Measurements from ENCODE around the gene CSRP1.
"Not testable (repeated sequence)": the region's sequence is repeated elsewhere in the genome, so short reads cannot be mapped to it uniquely, and the experiment has no call there.

Gene CSRP1

DNA sequence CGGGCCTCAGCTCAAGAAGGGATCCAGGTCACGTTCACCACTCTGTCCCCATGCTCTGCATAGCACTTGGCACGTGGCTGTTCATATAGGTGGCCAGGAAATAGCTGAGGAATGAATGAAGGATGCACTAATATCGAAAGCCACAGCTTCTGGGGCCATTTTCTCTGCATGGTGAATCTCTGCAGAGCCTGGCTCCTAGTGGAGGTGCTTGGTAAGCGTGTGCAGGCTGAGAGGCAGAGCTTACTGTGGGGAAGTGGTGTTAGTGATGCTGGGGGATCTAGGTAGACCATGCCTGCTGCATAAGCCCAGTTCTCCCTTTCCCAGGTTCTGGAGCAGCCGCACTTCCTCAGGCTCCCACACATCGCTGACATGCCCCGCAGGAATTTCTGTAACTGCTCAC lies 8.3 kb downstream of the CSRP1 start:
- DNase-seq (ENCODE audit: extremely low read depth in 1 of 2, low read depth in 1 of 2): no peak

DNA sequence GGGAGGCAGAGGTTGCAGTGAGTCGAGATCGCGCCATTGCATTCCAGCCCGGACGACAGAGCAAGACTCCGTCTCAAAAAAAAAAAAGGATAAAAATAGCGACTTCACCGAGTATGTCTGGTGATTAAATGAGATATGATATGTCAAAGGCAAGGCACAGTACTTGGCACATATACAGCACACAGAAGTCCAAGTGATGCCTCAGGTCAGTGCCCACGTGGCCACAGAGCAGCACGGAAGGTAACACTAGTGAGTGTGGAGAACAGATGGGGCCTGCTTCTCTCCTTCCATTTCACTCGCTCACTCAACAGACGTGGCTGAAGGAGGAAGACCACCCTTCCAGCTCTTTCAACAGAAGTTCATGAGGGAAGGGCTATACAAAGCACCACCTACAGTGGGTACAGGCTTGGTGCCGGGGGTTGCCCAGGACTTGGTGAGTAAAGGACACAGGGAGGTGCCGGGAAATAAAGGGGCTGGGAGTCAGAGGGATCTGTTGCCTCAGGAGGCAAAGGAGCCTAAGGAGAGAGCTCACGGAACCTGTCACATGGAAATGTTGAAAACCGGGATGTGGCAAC lies 8.9 kb downstream of the CSRP1 start:
- DNase-seq (ENCODE audit: extremely low read depth in 1 of 2, low read depth in 1 of 2): no peak

DNA sequence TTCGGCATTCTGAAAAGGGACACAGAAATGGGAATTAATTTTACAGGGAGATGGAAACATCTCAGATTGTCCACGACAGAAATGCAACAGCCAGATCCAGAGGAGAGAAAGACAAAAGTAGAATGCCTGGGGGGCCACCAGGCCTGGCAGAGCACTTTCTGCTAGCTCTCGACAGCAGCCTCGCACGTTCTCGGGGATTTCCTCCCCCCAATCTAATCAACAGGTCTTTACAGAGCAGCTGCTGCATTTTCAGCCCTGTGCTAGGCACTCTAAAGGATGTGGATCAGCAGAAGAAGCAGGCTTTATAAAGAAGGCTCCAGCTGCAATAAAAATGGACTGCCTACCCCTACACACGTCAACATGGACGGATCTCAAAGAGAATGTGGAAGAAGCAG lies 10.6 kb downstream of the CSRP1 start:
- no peak for DNase-seq (ENCODE audit: extremely low read depth in 1 of 2, low read depth in 1 of 2)

DNA sequence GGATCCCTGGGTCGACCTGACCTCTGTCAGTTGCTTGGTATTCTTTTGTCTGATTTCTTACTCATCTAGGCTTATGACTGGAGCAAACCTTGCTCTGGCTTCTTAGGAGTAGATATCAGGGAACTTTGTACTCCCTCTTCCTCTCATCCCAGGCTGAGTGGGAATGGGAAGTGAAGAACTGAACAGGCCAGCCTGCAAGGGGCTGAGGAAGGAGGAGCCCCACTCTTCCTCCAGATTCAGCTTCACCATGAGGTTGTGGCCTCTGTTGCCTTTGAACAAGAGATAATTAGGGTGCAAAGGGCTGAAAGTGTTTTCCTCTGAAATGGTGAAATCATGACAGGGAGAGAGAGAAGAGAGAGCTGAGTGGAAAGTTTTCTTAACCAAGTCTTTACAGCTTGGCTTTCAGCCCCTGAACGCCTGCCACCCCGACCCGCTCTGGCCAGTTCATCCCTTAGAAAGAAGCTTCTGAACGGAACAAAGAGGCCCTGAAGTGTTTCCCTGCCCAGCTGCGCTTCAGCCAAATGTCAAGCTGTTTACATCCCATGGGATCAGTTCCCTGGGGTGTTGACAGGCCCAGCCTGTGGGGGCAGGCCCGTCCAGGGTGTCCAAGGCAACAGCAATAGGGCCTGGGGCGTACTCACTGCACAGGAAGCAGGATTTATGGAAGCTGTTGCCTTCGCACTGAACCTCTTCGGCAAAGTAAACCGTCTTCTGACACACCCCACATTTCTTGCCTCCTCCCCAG lies 11.2 kb downstream of the CSRP1 start:
- no peak for DNase-seq (ENCODE audit: extremely low read depth in 1 of 2, low read depth in 1 of 2)

DNA sequence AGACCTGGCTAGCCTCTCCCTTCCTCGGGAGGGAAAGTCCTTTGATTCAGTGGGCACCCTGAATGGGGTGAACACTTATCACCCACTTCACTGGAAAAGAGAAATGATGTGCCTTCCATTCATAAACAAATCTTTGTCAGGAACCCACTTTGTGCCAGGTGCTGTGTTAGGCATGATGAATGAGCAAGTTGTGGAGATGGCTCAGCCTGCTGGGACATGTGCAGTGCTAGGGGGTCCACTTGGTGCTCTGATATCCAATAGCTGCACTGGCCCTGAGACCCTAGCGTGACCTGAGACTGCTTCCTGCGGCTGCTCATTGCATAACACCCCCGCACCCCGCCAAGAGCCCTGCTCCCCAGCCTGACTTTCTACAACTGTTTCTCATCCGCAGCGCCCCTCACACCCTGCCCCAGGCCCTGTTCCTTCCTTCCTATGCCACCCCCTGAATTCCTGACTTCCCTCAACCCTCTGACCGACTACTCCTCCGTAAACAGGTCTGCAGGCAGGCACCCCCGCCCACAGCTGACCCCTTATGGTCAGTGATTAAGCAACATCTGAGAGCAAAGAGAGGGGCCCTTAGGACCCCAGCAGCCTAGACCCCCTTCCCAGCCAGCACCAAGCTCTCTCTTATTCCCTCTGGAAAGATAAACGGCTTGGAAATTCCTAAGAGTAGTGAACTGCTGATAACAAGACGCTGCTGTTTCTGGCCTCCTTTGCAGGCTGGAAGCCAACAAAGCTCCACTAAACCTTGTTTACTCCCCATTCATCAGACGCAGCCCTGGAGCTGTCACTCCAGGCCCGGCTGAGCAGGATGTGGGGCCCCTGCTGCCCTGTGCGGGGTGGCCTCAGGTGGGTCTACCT lies 12.9 kb downstream of the CSRP1 start:
- no peak for DNase-seq (ENCODE audit: extremely low read depth in 1 of 2, low read depth in 1 of 2)

DNA sequence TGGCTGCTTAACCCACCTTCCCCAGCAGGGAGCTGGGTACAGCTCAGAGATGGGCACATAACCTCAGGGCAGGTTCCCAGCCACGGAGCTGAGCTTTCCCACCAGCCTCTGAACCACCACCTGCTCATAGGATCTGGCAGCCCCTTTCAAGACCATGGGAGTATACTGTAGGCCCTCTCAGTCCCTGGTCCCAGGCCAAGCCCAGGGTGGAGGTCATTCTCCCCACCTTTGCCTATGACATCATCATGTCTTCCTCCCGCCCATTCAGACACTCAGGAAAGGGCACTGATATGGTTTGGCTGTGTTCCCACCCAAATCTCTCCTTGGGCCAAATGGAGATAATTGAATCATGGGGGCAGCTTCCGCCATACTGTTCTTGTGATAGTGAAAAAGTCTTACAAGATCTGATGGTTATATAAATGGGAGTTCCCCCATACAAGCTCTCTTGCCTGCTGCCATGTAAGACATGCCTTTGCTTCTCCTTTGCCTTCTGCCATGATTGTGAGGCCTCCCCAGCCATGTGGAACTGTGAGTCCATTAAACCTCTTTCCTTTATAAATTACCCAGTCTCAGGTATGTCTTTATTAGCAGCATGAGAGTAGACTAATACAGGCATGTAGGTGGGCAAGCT lies 13.8 kb downstream of the CSRP1 start:
- not testable (repeated sequence) for DNase-seq (ENCODE audit: extremely low read depth in 1 of 2, low read depth in 1 of 2)

DNA sequence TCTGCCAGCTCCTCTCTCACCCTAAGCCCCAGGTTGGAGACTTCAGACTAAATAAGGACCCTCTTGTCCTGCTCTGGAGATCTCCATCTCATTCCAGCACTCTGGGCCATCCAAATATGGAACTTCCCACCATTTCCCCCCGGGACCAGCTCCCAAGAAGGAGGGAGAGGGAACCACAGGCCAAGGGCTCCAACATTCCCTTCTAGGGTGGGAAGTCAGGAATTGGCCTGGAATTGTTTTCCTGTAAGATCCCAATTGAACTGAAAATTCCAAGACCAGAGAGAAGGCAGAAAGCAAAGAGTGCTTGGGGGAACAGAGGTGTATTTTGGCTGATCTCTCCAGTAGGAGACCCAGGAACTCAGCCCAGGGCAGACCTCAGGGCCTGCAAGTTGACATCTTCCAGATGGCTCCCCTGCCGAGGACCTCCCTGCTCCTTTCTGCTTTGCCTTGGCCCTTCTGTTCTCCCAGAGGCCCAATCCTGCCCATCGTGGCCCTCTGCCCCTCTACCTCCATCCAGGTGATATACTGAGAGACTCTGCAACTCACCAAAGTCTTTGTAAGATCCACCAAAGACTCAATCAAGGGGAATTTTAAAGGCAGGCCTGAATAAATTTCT lies 14.9 kb downstream of the CSRP1 start:
- DNase-seq (ENCODE audit: extremely low read depth in 1 of 2, low read depth in 1 of 2): no peak

DNA sequence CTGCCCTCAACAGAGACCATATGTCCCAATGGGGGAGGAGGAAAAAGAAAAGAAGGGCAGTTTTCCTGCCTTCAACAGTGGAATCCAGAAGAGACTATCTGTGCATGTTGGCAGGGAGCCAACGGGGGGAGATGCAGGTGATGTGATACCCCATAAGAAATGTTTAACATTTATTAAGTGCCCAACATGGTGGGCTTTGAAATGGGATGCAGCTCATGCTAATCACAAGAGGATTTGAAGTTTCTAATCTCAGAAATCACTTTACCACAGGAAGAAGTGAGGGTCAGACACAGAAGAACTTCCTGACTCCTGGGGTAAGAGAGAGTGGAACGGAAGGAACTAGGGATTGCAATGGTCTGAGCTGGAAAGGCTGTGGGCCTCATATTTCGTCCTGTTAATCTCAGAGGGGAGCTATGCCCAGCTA lies 16.2 kb downstream of the CSRP1 start:
- DNase-seq (ENCODE audit: extremely low read depth in 1 of 2, low read depth in 1 of 2): no peak

DNA sequence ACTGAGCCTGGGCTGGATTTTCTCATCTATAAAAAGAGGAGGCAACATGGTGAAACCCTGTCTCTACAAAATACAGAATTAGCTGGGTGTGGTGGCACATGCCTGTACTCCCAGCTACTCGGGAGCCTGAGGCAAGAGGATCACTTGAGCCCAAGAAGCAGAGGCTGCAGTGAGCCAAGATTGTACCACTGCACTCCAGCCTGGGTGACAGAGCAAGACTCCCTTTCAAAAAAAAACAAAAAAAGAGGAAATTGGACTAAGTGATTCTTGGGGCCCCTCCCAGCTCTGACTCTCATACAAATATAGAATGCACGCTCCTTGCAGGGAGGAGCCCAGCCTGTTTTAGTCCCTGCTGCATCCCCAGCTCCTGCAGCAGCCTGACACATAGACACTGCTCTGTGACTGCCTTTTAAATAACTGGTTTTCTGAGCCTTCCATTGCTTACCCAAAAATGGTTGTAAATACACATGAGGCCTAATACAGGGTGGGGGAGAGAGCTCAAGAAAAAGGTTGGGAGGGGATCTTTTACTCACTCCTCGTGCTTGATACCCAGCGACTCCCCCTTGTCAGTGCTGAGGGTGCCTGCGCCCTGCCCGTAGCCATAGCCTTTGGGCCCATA lies 17.2 kb downstream of the CSRP1 start:
- DNase-seq (ENCODE audit: extremely low read depth in 1 of 2, low read depth in 1 of 2): no peak

DNA sequence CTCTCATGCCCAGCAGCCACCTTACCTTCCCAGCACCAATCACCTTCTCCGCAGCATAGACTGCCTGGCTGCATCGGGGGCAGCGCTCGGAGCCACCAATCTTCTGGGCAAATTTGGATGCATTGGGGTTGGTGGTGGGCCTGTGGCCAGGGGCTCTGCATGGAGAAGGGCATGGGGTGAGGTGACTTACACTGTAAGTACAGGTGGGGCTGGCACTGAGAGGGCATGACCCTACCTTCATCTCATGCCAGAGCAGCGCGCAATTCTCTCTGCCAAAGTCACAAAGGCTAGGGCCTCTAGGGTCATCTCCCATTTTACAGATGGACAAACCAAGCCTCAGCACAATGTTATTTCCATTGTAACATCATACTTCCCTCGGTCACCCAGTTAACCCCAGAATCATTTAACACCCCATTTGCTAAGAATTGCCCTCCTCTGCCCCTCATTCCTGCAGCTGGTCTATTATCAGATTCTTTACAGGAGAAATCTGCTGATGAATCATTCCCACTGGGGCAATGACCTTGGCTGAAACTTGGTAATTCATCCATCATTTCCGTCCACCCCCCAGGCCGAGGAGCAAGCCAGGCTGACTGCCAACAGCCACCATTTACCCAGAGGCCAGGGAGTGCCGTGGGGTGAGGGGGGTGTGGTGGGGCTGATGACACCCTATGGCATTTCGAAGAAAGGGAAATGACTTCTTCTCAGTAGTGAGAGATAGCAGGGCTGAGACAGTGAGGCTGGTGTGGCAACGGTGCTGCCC lies 17.9 kb downstream of the CSRP1 start:
- no peak for DNase-seq (ENCODE audit: extremely low read depth in 1 of 2, low read depth in 1 of 2)

DNA sequence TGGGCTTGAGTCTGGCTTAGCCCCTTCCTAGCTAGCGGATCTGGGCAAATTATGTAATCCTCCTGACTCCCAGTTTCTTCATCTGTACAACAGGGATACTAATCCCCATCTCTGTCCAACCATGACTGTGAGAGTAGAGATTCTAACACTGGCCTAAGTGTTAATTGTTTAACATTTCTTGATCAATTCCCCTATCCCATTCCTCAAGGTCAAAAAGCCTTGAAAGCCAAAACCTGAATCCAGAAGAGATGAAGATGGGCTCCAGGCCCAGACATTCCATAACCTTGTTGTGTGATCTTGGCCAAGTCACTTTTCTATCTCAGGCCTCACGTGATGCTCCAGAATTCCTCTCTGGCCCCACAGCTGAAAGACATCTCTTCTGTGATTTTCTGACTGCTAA lies 19.2 kb downstream of the CSRP1 start:
- no peak for DNase-seq (ENCODE audit: extremely low read depth in 1 of 2, low read depth in 1 of 2)

DNA sequence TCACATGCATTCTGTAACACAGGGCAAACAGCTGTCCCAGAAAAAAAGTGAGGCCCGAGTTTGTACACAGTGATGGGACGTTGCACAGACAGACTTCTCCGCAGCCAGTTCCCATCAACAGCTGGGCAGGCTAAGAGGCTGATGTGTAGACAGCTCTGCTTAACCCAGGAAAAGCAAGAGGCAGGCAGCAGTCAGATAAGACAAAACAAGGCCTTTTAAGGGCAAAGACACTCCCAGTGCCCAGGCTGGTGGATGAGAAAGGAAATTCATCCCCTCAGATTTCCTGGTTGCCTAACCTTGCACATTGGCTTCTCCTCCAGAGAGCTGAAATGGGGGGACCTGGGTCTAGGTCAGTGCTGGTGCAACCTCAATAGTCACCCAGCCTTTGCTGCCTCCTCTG lies 20.7 kb downstream of the CSRP1 start:
- DNase-seq (ENCODE audit: extremely low read depth in 1 of 2, low read depth in 1 of 2): no peak

DNA sequence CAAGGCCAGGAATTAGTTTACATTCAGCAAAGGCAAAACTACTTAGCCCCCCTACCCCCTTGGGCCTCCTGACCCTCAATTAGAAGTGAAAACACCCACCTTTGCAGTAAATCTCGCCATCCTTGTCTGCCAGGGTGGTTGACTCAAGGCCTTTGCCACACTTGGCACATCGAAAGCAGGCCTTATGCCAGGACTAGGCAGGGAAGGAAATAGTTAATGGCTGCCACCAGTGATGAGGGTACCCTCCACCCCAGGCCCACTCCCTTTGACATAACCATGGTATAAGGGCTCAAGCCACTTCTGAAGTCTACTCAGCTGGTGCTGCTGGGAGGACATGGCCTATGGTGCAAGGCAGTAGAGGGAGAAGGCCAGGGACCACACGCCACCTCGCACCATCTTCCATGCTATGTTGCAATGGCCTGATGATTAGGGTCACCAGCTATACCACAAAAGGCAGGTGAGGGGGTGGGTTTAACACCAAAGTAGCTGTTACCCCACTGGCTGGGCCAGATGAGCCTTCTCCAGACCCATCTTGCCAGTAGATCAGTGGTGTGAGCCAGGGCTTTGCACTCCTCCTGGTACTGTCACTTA lies 21.6 kb downstream of the CSRP1 start:
- no peak for DNase-seq (ENCODE audit: extremely low read depth in 1 of 2, low read depth in 1 of 2)

DNA sequence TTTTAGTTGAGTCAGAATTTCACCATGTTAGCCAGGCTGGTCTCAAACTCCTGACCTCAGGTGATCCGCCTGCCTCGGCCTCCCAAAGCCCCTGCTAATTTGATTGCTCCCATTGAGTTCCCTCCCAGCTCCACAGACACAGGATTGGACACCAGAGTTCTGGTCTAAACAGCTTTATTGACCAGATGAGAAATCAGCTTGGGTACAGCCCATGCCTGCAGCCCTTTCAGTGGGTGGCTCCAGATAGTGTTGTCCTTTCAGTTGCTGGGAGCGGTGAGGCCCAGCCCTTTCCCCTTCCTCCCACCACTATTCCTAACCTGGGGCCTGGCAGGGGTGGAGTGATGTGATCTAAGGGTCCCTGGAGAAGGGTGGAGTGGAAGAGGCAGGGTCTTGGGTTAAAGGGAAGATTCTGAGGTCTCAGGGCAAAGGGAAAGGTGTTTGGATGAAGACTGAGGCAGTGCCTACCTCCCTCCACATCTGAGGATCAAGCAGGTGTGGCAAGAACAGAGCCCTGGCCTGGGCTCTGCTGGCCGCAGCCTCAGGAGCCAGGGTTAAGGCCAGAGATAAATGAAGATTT lies 23.5 kb downstream of the CSRP1 start:
- DNase-seq (ENCODE audit: extremely low read depth in 1 of 2, low read depth in 1 of 2): no peak

DNA sequence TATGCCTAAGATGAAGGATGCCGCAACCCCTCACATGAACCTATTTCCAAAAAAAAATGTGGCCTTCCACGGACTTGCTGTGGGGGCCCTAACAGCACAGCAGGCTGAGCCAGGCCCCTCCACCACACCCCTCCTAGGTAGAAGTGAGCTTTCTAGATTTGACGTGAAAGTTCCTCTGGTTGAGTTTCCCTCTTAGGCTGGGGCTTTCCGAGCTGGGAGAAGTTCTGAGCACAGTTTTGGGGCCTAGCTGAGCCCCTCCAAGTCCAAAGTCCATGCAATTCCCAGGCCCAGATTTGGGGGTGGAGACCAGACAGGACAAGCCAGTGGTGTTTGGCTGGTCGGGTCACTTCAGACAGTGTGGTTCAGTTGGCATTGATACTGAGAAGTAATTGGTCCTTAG lies 24.2 kb downstream of the CSRP1 start:
- DNase-seq (ENCODE audit: extremely low read depth in 1 of 2, low read depth in 1 of 2): no peak

DNA sequence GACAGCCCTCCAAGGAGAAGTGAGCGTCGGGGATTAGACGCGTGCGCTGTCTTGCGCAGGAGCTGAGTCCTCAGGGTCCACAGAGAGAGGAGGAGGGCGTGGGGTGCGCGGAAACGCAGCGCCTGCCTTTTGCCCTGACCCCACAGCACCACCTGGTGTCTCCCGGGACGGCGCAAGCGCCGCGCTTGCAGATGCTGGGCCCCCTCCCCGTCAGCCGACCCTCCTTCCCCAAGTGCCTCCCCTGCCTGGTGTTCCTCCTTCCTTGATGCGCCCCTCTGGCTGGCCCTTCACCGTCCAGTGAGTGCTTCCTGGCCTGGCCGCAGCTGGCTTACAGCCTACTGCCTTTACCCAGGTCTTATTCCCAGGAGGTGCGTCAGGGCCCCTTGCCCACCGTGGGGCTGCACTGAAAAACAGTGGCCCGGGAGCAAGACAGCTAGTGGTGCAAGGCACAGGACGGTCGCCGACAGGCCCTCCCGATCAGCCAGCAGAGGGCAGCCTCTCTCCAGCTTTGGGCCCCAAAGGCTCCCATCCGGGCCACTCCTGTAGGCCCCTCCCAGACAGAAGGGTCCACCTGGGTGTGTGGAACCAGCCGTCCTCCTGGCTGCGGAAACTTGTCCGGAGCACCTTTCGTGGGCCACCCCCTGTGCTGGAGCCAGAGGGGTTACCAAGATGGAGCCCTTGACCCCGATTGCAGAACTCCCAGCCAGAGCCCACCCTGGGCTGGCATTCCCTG lies 25.0 kb downstream of the CSRP1 start:
- peak; percentile 35 to 70 for DNase-seq (ENCODE audit: extremely low read depth in 1 of 2, low read depth in 1 of 2)

DNA sequence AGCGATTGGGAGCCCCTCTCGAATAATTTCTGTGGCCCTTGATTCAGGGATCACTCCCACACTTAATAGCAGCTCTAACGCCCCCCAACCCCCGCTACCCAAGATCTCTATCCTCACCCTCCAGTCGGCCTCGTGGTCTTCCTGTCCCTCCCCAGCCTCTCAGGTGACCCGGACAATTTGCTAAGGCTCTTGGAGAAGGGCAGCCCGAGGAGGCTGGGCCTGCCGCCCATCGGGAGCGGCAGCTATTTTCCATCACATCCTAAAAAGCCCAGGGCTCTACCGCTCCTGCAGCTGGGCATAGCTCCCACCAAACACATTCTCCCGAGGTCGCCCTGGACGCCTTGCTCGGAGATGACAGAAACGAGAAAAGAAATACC lies 25.9 kb downstream of the CSRP1 start:
- no peak for DNase-seq (ENCODE audit: extremely low read depth in 1 of 2, low read depth in 1 of 2)

DNA sequence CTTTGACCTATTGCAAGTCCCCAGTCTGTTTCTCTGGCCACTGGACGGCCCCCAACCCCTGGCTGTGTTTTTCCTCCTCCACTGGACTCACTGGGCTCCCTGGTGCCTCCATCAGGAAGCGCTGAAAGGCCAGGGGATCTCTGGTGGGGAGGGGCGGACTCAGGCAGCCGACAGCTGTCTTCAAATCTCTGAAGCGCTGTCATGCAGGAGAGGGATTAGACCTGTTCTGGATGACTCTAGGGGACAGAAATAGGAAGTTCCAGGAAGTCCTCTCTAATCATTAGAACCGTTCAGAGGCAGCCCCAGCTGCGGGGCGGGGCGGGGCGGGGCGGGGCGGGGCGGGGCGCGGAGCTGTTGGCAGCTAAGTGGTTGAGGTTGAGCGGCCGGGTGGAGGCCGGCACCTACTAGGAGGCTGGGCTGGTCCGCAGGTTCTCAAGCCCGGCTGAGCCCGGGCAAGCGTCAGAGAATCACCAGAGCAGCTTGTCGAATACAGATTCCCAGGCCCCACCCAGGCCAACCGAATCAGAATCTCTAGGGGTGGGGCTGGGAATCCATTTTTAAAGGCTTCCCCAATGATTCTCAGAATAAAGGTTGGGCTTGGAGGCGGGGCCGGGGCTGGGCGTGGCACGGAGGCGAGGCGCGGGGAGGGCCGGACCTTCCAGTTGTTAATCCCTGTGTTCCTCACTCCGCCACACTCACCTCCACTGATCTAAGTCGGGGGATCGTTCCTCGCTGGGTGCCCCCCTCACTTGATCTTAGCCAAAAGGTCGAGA lies 26.5 kb downstream of the CSRP1 start:
- DNase-seq (ENCODE audit: extremely low read depth in 1 of 2, low read depth in 1 of 2): peak in 1 of 2 donors; percentile 50

All from activated CD8-positive, alpha-beta memory T cell treated with anti-CD3 and anti-CD28 coated beads for 1 hour (primary cell).